SK-MEL-5 (cell line): ENCODE measurements around the gene CMTR1. TPM values are rescaled to one million over a fixed set of nuclear protein-coding genes. Genes with fewer than 3 reads are reported as not detected.
A peak's percentile ranks its signal among the peaks of the same experiment; 100 is the strongest.
"Not testable (repeated sequence)": the region's sequence is repeated elsewhere in the genome, so short reads cannot be mapped to it uniquely, and the experiment has no call there.

ENCODE experiments used
- DNase-seq: peaks from one replicate; pipeline ENCODE4 v3.0.0-alpha.2; 2016; ENCODE audit warnings: low read depth, low spot score
- in situ Hi-C: cut with HindIII; loops from 2 replicates; pipeline ENCODE4 v1.10.0; 2016; ENCODE audit warnings: low sequenced_read_pairs, high pct_unique_total_duplicates, low pct_unique_long_range_greater_than_20kb
- polyA plus RNA-seq, 2 experiments: library from polyadenylated mRNA; depleted of rRNA; stranded (reverse); fragments of >200 nt; gene quantifications; 2 replicates each; pipeline ENCODE4 v1.2.3, GENCODE V29; 2015
- total RNA-seq: library from RNA; depleted of rRNA; stranded (reverse); fragments of >200 nt; shearing (Covaris generic); gene quantifications from 2 replicates; pipeline ENCODE4 v1.2.3, GENCODE V29; 2014; rRNA removed

Gene CMTR1
- 32.4 and 32.9 TPM in 2 replicates for total RNA-seq
- polyA plus RNA-seq (2015; cell fraction: cytosol; rRNA removed) = 29.9 and 34.3 TPM in 2 replicates
- 190 and 212 TPM in 2 replicates for polyA plus RNA-seq (2015; cell fraction: nucleus; rRNA removed)

- DNase-seq = peak; percentile 86
- in situ Hi-C loops = no loop called here
Measured at GRCh38 chr6:37432916-37433656, at the start of gene CMTR1. CMTR1 (plus strand) TSS chr6:37433221; CDS start chr6:37435630, 2,409 bp downstream.

- no peak for DNase-seq
- in situ Hi-C loops = no loop called here
Measured at GRCh38 chr6:37388578-37388977, 44.4 kb upstream of the CMTR1 start.

DNA sequence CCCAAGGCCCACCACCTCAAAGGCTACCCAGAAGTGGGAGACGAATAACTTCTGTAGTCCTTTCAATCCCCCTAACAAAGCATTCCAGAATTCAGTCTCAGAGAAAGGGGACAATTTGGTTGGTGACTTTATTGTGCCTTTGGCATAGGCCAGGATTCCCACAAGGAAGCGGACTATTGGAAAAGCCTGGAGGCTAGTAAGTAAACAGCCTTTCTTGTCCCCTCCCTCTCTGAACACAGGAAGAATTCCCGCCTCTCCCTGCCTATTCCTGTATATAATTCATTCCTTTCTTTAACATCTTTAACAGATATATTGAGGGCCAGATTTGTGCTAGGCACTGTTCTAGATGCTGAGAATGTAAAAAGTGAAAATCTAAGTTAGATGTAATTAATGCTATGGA lies 43.2 kb upstream of the CMTR1 start:
- in situ Hi-C loops = no loop called here
- DNase-seq = no peak

GRCh38 chr6:37391120-37391519 lies 41.9 kb upstream of the CMTR1 start:
- in situ Hi-C loops = no loop called here
- no peak for DNase-seq

GRCh38 chr6:37392821-37393220 lies 40.2 kb upstream of the CMTR1 start:
- no peak for DNase-seq
- in situ Hi-C loops = no loop called here

DNA sequence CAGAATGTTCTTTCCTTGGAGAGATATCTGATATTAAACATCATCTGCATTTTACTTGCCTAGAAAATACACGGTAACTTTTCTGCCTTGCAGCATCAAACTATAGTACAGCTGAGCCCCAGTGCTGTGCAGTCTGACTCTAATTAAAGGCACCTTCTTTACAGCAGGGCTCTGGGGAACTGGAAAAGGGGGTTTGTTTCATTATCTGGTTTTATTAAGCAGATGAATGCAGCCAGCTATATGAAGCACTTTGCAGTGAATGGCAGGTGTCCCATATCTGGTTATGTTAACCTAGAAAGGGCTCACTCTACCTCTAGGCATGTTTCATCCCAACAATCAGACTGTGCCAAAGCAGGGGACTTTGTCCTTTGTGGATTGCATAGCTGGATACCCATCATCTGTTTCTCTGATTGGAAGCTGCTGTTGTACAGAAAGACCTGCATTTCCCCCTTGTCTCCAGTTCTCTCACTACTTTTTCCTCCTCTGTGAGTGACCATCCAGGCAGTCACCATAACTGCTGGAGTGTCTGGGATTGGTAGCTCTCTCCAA lies 39.6 kb upstream of the CMTR1 start:
- in situ Hi-C loops = no loop called here
- DNase-seq = no peak

GRCh38 chr6:37396571-37397180 lies 36.3 kb upstream of the CMTR1 start:
- in situ Hi-C loops = no loop called here
- DNase-seq = peak; percentile 78

DNA sequence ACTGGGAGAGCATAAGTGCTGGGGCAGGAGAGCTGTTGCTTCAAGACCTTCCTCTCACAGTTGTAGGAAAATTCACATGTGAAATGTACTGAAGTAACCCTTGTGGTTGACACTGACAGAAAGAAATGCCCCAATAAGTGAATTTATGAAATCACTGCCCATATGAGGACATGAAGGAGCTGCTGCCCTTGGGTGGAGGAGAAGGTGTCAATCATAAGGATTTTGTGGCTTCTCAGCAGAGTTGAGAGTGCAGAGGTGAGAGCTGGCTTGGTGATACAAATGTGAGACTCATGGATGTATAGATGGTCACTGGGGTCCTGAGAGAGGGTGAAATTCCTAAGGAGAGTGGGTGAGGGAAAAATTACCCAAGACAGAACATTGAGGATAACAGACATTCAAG lies 33.9 kb upstream of the CMTR1 start:
- no peak for DNase-seq
- in situ Hi-C loops = no loop called here

DNA sequence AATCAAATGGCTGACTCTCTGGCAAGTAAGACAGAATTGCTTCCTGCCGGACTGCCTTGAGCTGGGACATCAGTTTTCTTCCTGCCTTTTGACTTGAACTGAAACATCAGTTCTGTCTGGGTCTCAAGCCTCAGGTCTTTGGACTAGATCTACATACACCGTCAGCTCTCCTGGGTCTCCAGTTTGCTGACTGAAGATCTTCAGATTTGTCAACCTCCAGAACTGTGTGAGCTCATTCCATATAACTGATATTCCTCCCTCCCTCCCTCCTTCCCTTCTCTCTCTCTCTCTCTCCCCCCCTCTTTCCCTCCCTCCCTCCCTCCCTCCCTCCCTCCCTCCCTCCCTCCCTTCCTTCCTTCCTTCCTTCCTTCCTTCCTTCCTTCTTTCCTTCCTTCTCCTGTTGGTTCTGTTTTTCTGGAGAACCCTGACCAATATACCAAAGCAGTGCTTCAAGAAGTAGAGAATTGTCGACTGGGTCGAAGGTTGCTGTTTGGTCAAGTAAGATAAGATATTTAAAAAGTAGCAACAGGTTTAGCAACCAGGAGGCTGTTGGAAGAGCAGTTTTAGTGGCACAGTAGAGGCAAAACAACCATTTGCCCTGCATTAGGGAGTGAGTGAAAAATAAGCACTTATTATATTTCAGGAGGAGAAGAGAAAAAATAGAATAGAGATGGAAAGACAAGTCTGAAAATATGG lies 33.1 kb upstream of the CMTR1 start:
- DNase-seq = no peak
- in situ Hi-C loops = no loop called here

GRCh38 chr6:37401658-37402057 lies 31.4 kb upstream of the CMTR1 start:
- in situ Hi-C loops, DNase-seq: not testable (repeated sequence)

DNA sequence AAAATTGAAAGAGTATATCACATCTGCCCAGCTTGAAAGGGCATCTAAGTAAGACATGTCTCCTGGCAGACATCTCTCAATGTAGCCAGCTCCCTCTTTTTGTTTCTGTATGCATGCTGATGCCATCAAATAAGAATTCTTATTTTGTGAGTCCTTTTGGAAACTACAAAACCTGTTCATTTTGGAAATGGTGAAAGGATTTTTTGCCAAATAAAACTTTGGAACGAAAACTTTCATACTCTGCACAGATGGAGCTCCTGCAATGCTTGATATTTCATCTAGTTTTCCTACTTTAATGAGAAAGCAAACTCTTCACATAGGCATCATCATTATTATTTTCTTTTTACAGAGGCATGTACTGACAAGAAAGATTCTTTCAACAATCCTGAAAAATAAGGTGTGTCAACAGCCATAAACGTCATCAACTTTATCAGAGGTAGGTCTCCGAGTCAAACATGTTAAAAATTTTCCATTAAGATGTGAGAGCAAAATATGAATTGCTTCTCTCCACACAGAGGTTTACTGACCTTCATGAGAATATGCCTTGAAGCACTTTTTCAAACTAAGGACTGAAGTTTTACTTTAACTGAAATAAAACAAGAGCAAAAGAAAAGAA lies 26.2 kb upstream of the CMTR1 start:
- in situ Hi-C loops = no loop called here
- DNase-seq = no peak

DNA sequence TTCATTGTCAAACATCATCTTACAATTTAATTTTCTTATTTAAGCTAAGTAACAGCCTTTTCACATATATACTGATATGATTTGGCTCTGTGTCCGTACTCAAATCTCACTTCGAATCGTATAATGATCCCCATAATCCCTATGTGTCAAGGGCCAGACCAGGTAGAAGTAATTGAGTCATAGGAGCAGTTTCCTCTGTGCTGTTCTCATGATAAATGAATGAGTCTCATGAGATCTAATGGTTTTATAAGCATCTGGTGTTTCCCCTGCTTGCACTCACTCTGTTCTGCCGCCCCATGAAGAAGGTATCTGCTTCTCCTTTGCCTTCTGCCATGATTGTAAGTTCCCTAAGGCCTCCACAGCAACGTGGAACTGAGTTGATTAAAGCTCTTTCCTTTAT lies 25.1 kb upstream of the CMTR1 start:
- in situ Hi-C loops = no loop called here
- no peak for DNase-seq

DNA sequence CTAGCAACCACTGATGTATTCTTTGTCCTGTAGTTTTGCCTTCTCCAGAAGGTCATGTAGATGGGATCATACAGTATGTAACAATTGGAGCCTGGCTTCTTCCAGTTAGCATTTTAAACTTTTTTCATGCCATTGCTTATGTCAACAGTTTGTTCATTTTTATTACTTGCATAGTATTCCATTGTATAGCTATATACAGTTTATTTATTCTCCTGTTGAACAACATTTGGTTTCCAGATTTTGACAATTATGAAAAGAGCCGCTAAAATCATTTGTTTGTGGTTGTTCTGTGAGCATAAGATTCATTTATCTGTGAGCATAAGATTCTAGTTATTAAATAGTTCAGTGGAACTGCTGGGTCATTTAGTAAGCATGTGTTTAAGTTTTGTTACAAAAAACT lies 23.5 kb upstream of the CMTR1 start:
- in situ Hi-C loops = no loop called here
- no peak for DNase-seq

GRCh38 chr6:37417393-37417792 lies 15.6 kb upstream of the CMTR1 start:
- DNase-seq = no peak
- in situ Hi-C loops = no loop called here

DNA sequence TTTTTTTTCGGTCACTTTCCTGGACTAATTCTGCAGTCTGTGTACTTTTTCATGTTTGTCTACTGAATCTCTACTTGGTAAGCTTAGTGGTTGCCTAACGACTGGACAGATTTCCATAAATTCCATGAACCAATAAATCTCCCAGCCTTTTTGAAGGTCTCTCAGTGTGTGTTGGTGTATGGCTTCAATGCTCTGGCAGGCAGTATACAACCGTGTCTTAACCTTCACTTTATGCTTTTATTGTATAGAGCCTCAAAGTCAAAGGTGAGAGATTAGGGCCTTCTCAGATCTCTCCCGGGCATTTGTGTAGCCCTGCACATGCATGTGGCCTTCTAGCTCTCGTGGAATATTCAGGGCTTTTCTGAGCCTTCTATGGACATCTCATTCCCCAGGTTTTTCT lies 14.3 kb upstream of the CMTR1 start:
- no peak for DNase-seq
- in situ Hi-C loops = no loop called here

GRCh38 chr6:37426058-37426944 lies 6.7 kb upstream of the CMTR1 start:
- no peak for DNase-seq
- in situ Hi-C loops = no loop called here

- in situ Hi-C loops = no loop called here
- DNase-seq = no peak
Measured at GRCh38 chr6:37426945-37427510, 6.0 kb upstream of the CMTR1 start.
